ENCODE measurements around the gene HOXD12.

HOXD12 gene

DNA sequence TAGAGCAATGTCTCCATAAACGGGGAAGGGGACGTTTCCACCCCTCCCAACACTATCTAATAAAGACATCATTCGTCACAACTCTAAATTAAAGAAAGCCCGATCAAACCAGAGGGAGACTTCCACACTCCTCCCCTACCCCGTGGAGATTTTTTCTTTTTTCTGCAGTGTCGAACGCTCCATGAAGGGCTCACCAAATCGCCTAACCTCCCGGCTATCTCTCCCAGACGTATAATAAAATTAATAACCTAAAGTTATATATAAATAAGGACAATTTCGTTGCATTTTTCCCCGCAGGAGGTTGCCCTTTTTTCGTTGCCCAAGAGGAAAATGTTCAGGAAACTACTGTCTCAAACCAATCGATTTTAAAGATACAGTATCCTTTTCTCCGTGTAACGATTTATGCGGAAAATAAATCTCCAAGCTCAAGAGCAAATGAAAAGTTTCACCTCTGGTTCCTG is 18.2 kb upstream of the HOXD12 start:
- no peak for FAIRE-seq

GRCh38 chr2:176081837-176082524 is 17.6 kb upstream of the HOXD12 start:
- FAIRE-seq, result no peak

DNA sequence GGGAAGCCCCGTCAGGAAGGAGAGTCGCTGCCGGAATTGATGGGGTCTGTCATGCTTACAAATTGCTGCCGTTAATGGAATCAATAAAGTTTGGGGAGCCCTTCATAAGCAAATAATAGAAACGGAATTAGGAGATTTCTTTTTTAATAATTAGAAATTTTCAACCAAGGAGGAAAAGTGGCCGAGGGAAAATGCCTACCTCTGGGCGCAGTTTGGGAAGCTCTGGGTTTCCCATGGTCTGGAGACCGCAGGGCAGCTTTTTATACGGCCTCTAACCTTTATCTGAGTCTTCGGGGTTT is 17.1 kb upstream of the HOXD12 start:
- no peak for FAIRE-seq

DNA sequence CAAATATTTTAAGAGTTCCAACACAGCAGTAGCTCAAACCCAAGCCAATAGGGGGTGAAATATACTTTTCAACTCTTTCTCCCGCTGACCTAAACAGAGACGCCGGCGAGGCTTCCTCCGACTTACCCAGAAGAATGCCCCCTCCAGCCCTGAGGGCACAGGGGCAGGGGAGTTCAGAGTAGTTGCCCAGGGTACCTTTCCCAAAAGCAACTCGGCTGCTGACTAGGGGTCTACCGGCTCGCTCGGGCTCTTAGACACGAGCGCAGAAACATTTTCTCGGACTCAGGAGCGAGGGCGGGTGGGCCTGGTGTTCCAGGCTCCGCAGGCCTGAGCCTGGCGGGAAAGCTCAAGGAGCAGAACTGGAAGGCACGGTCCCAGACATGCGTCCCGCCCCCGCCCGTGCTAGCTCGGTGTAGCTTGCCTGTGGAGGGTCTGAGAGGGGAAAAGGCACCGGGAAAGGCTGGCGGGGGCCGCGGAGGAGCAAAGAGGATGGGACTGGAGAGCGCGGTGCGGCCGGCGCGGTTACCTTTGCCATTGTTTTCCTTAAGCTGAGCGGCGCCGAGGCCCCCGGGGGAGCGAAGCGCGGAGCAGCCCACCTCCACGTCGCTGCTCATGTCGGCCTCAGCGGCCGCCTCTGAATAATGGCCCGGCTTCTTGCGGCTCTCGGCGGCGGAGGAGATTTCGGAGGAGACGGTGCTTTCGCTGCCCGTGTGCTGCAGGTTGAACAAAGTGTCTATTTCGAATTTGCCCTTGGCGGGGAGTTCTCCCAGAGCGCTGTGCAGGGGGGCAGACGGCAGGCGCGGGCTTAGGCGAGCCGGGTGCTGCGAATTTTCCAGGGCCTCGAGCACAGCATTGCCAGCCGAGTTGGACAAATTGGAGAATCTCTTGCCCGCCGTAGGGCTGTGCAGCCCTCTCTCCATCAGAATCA is 16.5 kb upstream of the HOXD12 start:
- FAIRE-seq, result no peak

DNA sequence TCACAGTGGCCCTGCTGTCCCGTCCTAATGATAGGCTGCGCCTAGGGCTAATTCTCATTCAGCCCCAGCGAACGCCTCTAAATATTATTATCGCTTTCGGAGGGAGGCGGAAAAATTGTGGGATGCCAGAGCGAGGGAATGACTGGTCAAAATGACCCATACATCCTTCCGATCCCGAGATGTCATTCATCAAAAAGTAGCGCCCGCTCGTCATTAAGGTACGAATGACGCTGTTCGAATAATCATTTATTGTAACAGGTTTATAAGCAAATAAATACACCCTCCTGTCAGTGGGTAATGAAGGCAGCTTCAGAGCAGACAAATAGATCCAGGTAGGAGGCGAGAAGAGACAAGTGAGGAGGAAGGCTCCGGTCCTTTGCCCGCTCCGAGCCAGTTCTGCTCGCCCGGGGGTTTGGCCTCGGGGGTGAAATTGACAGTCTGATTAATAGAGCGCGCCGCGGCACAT is 15.8 kb upstream of the HOXD12 start, which contains the start of gene EVX2:
Gene EVX2, minus strand, starts transcription at position 167 of the 466 bp plus-strand sequence. CDS start 186 bp downstream, outside the sequence.
- no peak for FAIRE-seq

DNA sequence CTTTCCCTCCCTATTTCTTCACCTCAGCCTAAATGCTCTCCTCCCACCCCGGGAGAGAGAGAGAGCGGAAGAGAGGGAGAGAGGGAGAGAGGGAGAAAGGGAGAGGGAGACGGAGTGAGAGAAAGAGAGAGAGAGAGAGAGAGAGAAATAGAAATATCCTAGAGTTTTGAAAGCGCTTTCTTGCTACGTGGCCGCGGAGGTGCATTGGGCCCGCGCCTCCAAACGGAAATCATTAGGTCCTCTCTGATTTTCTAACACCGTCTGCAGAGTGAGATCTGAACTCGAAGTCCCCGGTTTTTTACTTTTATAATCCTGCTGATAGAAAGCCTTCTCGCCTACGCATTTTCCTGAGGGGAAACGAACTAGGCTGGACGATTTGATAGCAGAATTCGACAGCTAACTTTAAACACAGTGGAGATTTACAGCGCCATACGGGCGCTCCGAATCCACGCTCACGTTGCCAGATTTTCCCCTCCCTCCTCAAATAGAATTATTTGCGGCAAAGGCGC is 14.9 kb upstream of the HOXD12 start:
- no peak for FAIRE-seq

DNA sequence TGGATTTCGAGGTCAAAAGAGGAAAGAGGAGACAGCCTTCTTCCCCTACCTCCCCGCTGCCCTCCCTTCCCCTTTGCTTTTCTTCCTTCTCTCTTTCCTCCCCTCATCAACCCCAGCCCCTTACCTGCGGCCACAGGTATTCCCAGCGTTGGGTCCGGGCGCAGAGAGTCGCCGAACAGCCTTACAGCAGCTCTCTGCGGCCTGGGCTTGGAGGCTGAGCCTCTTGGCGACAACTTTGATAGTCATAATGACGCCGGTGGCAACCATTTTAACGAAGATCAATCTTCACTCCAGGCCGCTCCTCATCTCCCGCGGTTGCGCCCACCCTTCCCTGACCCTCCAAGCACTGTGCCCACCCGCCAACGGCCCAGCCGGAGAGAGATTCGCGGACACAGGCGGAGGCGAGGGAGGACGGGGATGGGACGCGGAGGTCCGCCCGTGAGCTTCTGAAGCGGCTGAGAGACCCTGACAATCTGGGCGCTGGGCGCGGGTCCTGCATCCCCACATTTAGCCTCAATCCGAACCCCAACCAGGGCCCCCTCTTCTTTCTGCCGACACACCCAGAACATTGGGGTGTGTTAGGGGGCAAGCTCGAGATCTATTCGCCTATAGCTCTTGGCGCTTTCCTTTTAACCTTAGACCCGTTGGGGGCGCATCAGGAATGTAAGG is 14.3 kb upstream of the HOXD12 start:
- no peak for FAIRE-seq

DNA sequence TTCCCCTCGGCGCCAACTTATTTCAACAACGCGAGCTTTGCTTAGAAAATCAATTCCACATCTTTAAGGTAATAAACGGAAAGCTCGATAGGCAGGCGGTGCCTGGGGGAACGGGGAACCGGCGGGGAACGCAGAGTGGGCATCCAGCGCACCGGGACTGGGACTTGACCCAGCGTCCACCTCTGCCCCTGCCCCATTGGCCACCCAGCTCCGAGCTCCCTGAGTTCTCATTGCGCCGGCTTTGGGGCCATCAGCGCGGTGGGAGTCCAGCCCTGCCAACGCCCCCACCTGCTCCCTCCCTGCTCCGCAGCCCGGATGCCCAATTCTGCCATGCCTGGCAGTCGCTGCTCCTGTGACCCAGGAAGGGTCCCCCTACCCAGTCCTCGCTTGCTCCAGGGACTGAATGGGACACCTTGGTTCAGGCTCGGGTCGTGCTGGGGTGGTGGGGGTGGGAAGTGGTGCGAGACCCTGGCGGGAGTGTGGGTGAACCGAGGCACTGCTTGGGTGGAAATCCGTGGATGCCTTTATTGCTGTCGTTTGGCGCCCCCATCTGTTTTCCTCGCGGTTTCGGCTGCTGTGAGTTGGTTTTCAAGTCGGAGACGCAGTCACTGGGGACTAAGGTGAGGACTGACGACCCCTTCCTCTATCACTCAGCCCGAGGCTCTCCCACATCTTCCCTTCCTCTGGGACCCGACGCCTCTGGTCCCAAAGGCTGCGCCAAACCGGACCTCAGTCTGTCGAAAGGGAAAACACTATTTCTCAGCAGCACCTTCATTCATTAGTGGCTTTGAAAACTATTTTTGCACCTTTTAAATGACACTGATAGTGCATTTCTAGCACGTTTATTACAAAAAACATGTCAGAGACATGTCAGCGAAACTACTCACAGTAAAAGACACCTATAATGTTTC is 13.5 kb upstream of the HOXD12 start:
- FAIRE-seq, result no peak

DNA sequence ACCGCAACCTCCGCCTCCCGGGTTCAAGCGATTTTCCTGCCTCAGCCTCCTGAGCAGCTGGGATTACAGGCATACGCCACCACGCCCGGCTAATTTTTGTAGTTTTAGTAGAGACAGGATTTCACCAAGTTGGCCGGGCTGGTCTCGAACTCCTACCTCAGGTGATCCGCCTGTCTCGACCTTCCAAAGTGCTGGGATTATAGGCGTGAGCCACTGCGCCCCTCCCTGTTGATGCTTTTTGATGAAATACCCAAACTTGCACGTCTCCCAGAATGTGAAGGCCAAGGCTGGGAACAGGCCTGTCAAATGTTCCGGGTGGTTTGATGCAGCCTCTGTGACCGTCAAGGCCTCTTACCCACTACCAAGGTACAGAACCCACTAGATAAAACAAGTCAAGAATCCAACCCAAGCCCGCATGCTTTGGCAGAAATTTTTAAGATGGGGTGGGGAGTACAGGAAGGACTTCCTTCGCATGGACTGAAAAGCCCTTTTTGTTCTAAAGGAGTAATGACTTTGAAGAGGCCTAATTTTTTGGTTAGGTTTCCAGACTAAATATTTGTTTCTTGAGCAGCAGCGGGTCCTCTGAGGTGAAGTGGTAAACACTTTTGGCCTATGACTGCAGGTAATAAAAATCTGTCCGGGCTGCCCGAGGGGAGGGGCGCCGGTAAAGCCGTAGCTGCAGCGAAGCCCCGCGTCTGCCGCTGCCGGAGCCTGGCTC is 12.1 kb upstream of the HOXD12 start:
- FAIRE-seq, result no peak

- no peak for FAIRE-seq
Observed at GRCh38 chr2:176088048-176088936, 11.3 kb upstream of the HOXD12 start.

DNA sequence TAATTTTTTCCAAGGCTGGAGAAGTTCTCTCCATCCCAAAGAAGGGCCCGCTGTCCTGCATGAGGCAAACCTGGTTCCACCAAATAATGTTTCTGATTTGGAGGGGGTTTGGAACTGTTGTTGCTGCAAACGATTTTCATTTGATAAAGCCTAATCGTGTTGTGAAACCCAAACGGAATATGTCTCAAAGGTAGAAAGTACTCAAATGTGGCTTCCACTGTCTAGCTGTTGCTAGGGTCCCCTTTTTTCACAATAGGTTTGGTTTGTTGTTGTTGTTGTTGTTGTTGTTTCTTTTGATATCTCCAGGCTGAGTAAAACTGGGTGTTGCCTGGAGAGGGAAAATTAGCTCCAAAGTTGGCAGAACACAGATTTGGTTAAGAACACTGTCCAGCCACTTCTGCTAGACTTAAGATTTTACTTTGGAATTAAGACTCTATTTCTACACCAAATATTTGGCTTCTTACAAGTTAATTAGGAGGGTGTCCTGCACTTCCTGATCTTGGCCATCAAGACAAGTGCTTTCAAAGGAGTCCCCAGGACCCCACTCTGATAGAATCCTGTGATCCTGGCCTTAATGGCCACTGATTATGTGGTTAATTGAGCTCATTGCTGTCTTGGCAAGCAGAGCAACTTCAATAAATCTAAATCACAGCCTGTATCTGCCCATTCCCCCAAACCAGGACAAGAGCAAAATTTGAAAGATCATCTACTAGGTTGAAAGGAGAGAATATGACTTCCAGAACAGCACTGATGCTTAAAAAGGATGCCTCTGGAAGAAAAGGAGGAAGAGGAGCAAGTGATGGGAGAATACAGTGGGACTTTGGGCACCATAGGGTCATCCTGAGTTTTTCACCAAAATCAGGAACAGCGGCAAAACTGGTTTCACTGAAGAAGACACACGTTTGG is 10.4 kb upstream of the HOXD12 start:
- no peak for FAIRE-seq

GRCh38 chr2:176089843-176090395 is 9.7 kb upstream of the HOXD12 start:
- FAIRE-seq, result no peak

DNA sequence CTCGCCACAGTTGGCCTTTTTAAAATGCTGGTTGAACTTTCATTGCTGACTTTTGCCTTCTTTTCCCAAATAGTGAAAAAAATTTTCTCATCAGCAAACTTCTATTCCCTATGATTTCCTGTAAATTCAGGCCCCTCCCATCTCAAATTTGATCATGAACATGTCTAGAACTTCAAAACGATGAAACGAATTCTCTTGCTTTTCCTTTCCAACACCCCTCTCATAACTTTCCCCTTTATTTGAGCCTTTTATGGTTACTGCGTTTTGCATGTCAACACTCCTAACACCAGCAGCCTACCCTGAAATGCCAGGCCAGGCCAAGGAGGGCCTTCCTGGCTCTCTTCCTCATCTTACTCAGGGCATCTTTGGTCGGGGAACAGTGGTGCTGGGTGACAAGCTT is 8.7 kb upstream of the HOXD12 start:
- no peak for FAIRE-seq

DNA sequence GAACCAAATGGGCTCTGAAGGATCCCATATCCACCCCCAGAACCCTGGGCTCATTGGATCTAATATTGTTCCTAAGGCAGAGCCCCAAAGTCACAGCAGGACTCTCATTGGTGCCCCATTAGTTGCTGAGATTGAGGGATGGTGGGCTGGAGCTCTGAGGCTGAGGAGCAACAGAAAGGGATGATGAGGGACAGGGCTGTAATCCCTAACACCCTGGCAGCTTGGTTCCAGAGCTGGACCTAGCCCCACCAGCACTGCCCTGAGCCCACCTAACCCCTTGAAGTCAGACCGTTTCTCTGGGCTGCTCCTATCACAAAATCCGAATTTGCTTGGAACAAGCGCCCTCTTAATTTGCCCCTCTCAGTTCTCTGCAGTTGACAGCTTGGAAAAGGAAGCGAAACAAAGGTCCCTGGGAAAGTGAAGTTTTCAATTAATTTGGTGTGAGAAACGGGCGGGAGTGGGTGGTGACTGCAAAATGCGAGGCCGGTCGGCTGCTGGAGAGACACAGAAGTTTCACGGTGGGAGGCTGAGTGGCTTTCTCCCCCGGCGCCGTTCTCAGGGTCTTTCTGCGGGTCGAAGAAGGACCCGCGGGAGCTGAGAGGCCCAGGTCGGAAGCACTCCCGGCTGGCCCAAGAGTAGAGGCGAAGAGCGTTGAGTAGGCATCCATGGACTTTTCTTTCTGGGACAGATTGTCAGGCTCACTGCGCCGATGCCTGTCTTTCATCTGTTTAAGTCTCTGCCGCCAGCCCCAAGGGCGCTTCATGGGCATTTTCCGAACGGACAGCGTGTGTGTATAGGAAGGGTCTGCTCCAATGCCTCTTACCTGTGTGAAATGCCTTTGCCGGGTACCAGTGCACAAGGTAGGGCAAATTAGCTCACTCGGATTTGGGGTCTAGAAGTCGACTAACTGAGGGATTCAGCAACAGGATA is 8.0 kb upstream of the HOXD12 start:
- no peak for FAIRE-seq

DNA sequence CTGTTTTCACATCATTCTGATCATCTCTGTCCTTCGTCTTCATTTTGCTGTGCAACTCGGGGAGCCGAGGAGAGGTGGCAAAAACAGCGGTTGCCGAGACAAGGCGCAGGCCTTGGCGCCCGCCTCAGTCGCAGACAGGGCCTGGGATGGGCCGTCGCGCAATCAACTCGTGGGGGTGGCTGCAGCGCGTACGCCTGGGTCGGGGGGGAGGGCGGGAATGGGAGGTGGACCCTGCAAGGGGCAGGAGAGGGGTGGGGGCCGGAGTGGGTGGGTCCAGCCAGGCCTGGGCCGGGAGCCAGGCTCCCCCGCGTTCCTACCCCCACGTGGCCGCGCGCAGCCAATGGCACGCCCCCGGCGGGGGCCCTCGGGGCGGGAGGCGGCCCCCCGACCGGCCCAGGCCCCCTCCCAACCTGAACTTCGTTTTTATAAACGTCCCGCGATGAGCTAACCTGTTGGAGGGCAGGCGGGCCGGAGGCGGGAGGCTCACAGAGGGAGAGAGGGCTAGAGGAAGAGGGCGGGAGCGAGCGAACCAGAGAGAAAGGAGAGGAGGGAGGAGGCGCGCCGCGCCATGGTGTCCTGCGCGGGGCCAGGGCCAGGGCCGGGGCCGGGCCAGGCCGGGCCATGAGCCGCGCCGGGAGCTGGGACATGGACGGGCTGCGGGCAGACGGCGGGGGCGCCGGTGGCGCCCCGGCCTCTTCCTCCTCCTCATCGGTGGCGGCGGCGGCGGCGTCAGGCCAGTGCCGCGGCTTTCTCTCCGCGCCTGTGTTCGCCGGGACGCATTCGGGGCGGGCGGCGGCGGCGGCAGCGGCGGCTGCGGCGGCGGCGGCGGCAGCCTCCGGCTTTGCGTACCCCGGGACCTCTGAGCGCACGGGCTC is 7.1 kb upstream of the HOXD12 start, which contains the start of gene HOXD13:
Gene HOXD13, plus strand, starts transcription at position 452 of the 875 bp plus-strand sequence. Its CDS starts 170 bp downstream, at position 622.
- FAIRE-seq, result no peak

GRCh38 chr2:176093145-176093897 is 6.3 kb upstream of the HOXD12 start:
- no peak for FAIRE-seq

All from G401.6 (cell line).